Caco-2 (cell line): Measurements from ENCODE around the gene LRRC31. TPM values are rescaled to one million over a fixed set of nuclear protein-coding genes. Genes with fewer than 3 reads are reported as not detected.

ENCODE experiments used
- BruUV-seq: library from RNA; stranded (reverse); fragments of 400-500 nt; replicated peaks from 2 replicates; lab custom pipeline; 2021; lab: Mats Ljungman, UMichigan
- CTCF ChIA-PET: fragments of 300-600 bp; sonication (Branson Sonifier 250); formaldehyde crosslinking; loops from one replicate; lab custom pipeline; 2022; ENCODE audit warnings: antibody characterized with exemption; lab: Charles Lee
- POLR2A ChIA-PET: fragments of 300-600 bp; sonication (Branson Sonifier 250); formaldehyde crosslinking; loops from one replicate; lab custom pipeline; 2022; ENCODE audit warnings: antibody characterized with exemption; lab: Charles Lee
- DNase-seq, 2 experiments: peaks; one replicate each; pipeline versions ENCODE4 v3.0.0 to v3.0.0-alpha.2; 2020 to 2022
- H3K27me3 ChIP-seq: replicated peaks from 2 replicates; pipeline ENCODE4 v1.6.0; 2011; ENCODE audit warnings: low read length; ENCODE audit not compliant: control insufficient read depth, insufficient read depth
- H3K36me3 ChIP-seq: 2 replicates; pipeline ENCODE4 v1.5.1; 2011; ENCODE audit warnings: low read length; ENCODE audit not compliant: control insufficient read depth, insufficient read depth
- H3K4me1 ChIP-seq: fragments of 250-450 bp; sonication (Bioruptor Pico); 2 replicates; pipeline ENCODE4 v1.5.1; 2020; ENCODE audit warnings: mild to moderate bottlenecking
- H3K4me3 ChIP-seq: 2 replicates; pipeline ENCODE4 v1.5.1; 2011; ENCODE audit warnings: low read depth, mild to moderate bottlenecking, control low read depth, low read length
- H3K9me3 ChIP-seq: fragments of 250-450 bp; sonication (Bioruptor Pico); 2 replicates; pipeline ENCODE4 v1.5.1; 2020; ENCODE audit warnings: mild to moderate bottlenecking, moderate library complexity
- H3K27ac Mint-ChIP-seq: one replicate; pipeline ENCODE4 v1.8.0; 2022; ENCODE audit warnings: mixed read lengths; ENCODE audit not compliant: unreplicated experiment
- H3K27me3 Mint-ChIP-seq: one replicate; pipeline ENCODE4 v1.8.0; 2022; ENCODE audit warnings: mixed read lengths; ENCODE audit not compliant: insufficient read depth, unreplicated experiment
- H3K36me3 Mint-ChIP-seq: one replicate; pipeline ENCODE4 v1.8.0; 2022; ENCODE audit warnings: mild to moderate bottlenecking, mixed read lengths; ENCODE audit not compliant: insufficient read depth, unreplicated experiment
- H3K4me1 Mint-ChIP-seq: one replicate; pipeline ENCODE4 v1.8.0; 2022; ENCODE audit warnings: low read depth, mixed read lengths; ENCODE audit not compliant: unreplicated experiment
- H3K4me3 Mint-ChIP-seq: one replicate; pipeline ENCODE4 v1.8.0; 2022; ENCODE audit warnings: mild to moderate bottlenecking, moderate library complexity, mixed read lengths; ENCODE audit not compliant: unreplicated experiment
- H3K9me3 Mint-ChIP-seq: one replicate; pipeline ENCODE4 v1.8.0; 2022; ENCODE audit warnings: mixed read lengths; ENCODE audit not compliant: unreplicated experiment
- intact Hi-C: fragments of 100-400 bp; cut with micrococcal nuclease; formaldehyde crosslinking; loops from one replicate; pipeline ENCODE4 v1.10.0; 2022; ENCODE audit not compliant: unreplicated experiment
- total RNA-seq: library from RNA; stranded (reverse); gene quantifications from 2 replicates; pipeline ENCODE4 v1.2.3, GENCODE V29; 2022
- TF ChIP-seq, protein P1 (sequence below), 2 experiments: fragments of 200-600 bp in 1 of 2; IDR thresholded peaks; 1 replicate in 1 of 2; 2 replicates in 1 of 2; pipeline versions ENCODE4 v1.5.1 to v1.8.0; 2011 to 2022; ENCODE audit warnings: antibody characterized with exemption in 1 of 2, control low read depth in 1 of 2, inconsistent platforms in 1 of 2, low read depth in 1 of 2, low read length in 1 of 2, mild to moderate bottlenecking in 1 of 2, moderate library complexity in 1 of 2; ENCODE audit not compliant: insufficient read depth in 1 of 2, severe bottlenecking in 1 of 2, unreplicated experiment in 1 of 2

Gene LRRC31
- total RNA-seq, 1 experiment from 2014 or later: 0.64 TPM

DNA sequence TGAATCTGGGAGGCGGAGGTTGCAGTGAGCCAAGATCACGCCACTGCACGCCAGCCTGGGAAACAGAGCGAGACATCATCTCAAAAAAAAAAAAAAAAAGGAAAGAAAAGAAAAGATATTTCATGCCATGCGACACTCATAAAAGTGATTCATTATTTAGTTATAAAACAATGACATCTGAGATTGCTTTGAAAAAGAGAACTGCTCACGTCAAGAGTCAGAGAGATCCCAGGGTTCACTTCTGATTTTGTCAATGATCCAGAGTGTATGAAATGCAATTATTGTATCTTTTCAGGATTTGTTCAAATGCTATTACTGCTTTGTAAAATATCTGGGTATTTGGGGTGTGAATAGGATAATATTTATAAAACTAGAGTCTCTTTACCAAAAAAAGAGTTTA lies 35.7 kb upstream of the LRRC31 start:
- Mint-ChIP-seq H3K27me3 (peaks cover 3% of the 10 kb centered on the region), H3K36me3 (no peaks in the 10 kb centered on the region), H3K9me3 (peaks cover 9% of the 10 kb centered on the region), H3K4me3 (no peak overlapping the region), H3K27ac (no peak overlapping the region), H3K4me1 (no peaks in the 10 kb centered on the region)
- no peaks in the 10 kb centered on the region for H3K27me3 ChIP-seq
- TF ChIP-seq, protein P1, sequence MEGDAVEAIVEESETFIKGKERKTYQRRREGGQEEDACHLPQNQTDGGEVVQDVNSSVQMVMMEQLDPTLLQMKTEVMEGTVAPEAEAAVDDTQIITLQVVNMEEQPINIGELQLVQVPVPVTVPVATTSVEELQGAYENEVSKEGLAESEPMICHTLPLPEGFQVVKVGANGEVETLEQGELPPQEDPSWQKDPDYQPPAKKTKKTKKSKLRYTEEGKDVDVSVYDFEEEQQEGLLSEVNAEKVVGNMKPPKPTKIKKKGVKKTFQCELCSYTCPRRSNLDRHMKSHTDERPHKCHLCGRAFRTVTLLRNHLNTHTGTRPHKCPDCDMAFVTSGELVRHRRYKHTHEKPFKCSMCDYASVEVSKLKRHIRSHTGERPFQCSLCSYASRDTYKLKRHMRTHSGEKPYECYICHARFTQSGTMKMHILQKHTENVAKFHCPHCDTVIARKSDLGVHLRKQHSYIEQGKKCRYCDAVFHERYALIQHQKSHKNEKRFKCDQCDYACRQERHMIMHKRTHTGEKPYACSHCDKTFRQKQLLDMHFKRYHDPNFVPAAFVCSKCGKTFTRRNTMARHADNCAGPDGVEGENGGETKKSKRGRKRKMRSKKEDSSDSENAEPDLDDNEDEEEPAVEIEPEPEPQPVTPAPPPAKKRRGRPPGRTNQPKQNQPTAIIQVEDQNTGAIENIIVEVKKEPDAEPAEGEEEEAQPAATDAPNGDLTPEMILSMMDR (IDR thresholded peaks at IDR 0.05; ENCODE audit: insufficient read depth in 1 of 2, low read depth in 1 of 2, low read length in 1 of 2, severe bottlenecking in 1 of 2, unreplicated experiment in 1 of 2): no peak
- H3K9me3 ChIP-seq: peaks cover 9% of the 10 kb centered on the region; the same call in 1 of the 2 replicates
- ChIA-PET POLR2A (no interaction called here), CTCF (no interaction called here)
- intact Hi-C loops: no loop called here
- no peaks in the 10 kb centered on the region for H3K36me3 ChIP-seq
- H3K4me1 ChIP-seq: no peaks in the 10 kb centered on the region
- no peak for DNase-seq
- BruUV-seq: no TSS peak
- H3K4me3 ChIP-seq: no peak overlapping the region

DNA sequence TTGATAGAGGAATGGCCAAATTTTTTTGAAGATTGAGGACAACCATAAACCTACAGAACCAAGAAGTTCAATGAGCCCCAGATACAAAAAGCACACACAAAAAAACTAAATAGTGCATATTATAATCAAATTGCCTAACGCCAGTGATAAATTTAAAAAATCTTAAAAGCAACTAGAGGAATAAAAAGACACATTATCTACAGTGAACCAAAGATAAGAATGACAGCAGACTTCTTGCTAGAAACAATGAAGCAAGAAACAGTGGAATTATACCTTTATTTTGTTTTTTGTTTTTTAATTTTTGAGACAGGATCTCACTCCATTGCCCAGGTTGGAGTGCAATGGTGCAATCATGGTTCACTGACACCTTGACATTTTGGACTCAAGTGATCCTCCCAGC lies 31.7 kb upstream of the LRRC31 start:
- H3K36me3 ChIP-seq: no peaks in the 10 kb centered on the region
- H3K27me3 ChIP-seq: no peaks in the 10 kb centered on the region
- Mint-ChIP-seq H3K4me3 (no peak overlapping the region), H3K36me3 (no peaks in the 10 kb centered on the region), H3K27me3 (no peaks in the 10 kb centered on the region), H3K27ac (no peak overlapping the region), H3K4me1 (no peaks in the 10 kb centered on the region), H3K9me3 (peaks cover 9% of the 10 kb centered on the region)
- TF ChIP-seq, protein P1 (IDR thresholded peaks at IDR 0.05; ENCODE audit: insufficient read depth in 1 of 2, low read depth in 1 of 2, low read length in 1 of 2, severe bottlenecking in 1 of 2, unreplicated experiment in 1 of 2): no peak
- intact Hi-C loops: no loop called here
- peaks cover 9% of the 10 kb centered on the region; the same call in 1 of the 2 replicates for H3K9me3 ChIP-seq
- DNase-seq: no peak
- ChIA-PET POLR2A (no interaction called here), CTCF (no interaction called here)
- BruUV-seq: no TSS peak
- no peak overlapping the region for H3K4me3 ChIP-seq
- H3K4me1 ChIP-seq: no peaks in the 10 kb centered on the region

DNA sequence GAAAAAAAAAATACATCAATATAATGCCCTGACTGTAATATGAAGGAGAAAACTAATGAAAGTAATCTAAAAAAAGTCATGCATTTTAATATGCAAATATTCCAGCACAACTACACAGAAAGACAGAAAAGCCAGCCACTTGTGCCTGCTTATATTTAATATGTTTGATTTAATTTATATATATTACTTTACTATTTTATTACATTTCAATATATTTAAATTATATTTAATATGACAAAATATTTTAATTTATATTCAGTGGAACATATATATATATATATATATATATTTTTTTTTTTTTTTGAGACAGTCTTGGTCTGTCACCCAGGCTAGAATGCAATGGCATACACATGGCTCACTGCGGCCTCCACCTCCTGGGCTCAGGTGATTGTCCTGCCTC lies 27.5 kb upstream of the LRRC31 start:
- Mint-ChIP-seq H3K27me3 (no peaks in the 10 kb centered on the region), H3K27ac (no peak overlapping the region), H3K4me3 (no peak overlapping the region), H3K36me3 (no peaks in the 10 kb centered on the region), H3K4me1 (no peaks in the 10 kb centered on the region), H3K9me3 (no peaks in the 10 kb centered on the region)
- no peak for DNase-seq
- H3K27me3 ChIP-seq: no peaks in the 10 kb centered on the region
- no peaks in the 10 kb centered on the region for H3K4me1 ChIP-seq
- ChIA-PET CTCF (no interaction called here), POLR2A (no interaction called here)
- H3K36me3 ChIP-seq: no peaks in the 10 kb centered on the region
- no peak overlapping the region for H3K4me3 ChIP-seq
- intact Hi-C loops: no loop called here
- TF ChIP-seq, protein P1 (IDR thresholded peaks at IDR 0.05; ENCODE audit: insufficient read depth in 1 of 2, low read depth in 1 of 2, low read length in 1 of 2, severe bottlenecking in 1 of 2, unreplicated experiment in 1 of 2): no peak
- H3K9me3 ChIP-seq: peaks cover 9% of the 10 kb centered on the region; the same call in 1 of the 2 replicates
- no TSS peak for BruUV-seq
